Neural cell (in vitro differentiated cells): Measurements from ENCODE around the gene FNDC10. TPM values are rescaled to one million over a fixed set of nuclear protein-coding genes. Genes with fewer than 3 reads are reported as not detected.

Experiments
- H2AFZ ChIP-seq: fragments of 200-600, 300-800 bp; sonication (generic), shearing (Covaris generic); 2 replicates; pipeline ENCODE4 v1.6.0; 2014; ENCODE audit warnings: low read depth, mild to moderate bottlenecking, antibody characterized with exemption, low read length, moderate library complexity
- H3F3A ChIP-seq: fragments of 200-600 bp; shearing (Covaris generic); 2 replicates; pipeline ENCODE4 v1.6.1; 2016; ENCODE audit warnings: mild to moderate bottlenecking, moderate library complexity, mixed read lengths, antibody characterized with exemption, low read length; ENCODE audit not compliant: insufficient read depth, poor library complexity, severe bottlenecking
- H3K27ac ChIP-seq: fragments of 200-600, 300-800 bp; sonication (generic), shearing (Covaris generic); 2 replicates; pipeline ENCODE4 v1.5.1; 2014; ENCODE audit warnings: mild to moderate bottlenecking, low read length, moderate library complexity
- H3K27me3 ChIP-seq: fragments of 300-800, 200-600 bp; sonication (generic), shearing (Covaris generic); 2 replicates; pipeline ENCODE4 v1.6.0; 2014; ENCODE audit warnings: mild to moderate bottlenecking, low read depth, low read length, moderate library complexity; ENCODE audit not compliant: insufficient read depth
- H3K36me3 ChIP-seq: fragments of 300-800, 200-600 bp; sonication (generic), shearing (Covaris generic); 2 replicates; pipeline ENCODE4 v1.5.1; 2014; ENCODE audit warnings: mild to moderate bottlenecking, antibody characterized with exemption, low read length, moderate library complexity; ENCODE audit not compliant: insufficient read depth
- H3K4me2 ChIP-seq: fragments of 300-800, 200-600 bp; sonication (generic), shearing (Covaris generic); 2 replicates; pipeline ENCODE4 v1.6.0; 2014; ENCODE audit warnings: mild to moderate bottlenecking, low read length
- H3K4me3 ChIP-seq: fragments of 300-800, 200-600 bp; sonication (generic), shearing (Covaris generic); 2 replicates; pipeline ENCODE4 v1.5.1; 2014; ENCODE audit warnings: mild to moderate bottlenecking, low read length, moderate library complexity
- H3K79me2 ChIP-seq: fragments of 200-600 bp; shearing (Covaris generic); replicated peaks from 2 replicates; pipeline ENCODE4 v1.6.0; 2014; ENCODE audit warnings: mild to moderate bottlenecking, low read length, moderate library complexity; ENCODE audit not compliant: insufficient read depth
- H3K9ac ChIP-seq: fragments of 300-800, 200-600 bp; sonication (generic), shearing (Covaris generic); 2 replicates; pipeline ENCODE4 v1.6.1; 2016; ENCODE audit warnings: mild to moderate bottlenecking, low read length, mixed read lengths
- H3K9me2 ChIP-seq: fragments of 200-600 bp; shearing (Covaris generic); 2 replicates; pipeline ENCODE4 v1.6.1; 2016; ENCODE audit warnings: mild to moderate bottlenecking, low read length, mixed read lengths; ENCODE audit not compliant: insufficient read depth
- H3K9me3 ChIP-seq: fragments of 200-600, 300-800 bp; sonication (generic), shearing (Covaris generic); 2 replicates; pipeline ENCODE4 v1.6.1; 2016; ENCODE audit warnings: mild to moderate bottlenecking, mixed run types, low read length, moderate library complexity, mixed read lengths
- H4K20me1 ChIP-seq: fragments of 200-600 bp; shearing (Covaris generic); 2 replicates; pipeline ENCODE4 v1.6.1; 2016; ENCODE audit warnings: mild to moderate bottlenecking, mixed run types; ENCODE audit not compliant: insufficient read depth
- CTCF ChIP-seq: fragments of 450-650 bp; IDR thresholded peaks from 2 replicates; pipeline ENCODE4 v1.5.1; 2014; ENCODE audit warnings: antibody characterized with exemption, mild to moderate bottlenecking, moderate library complexity; ENCODE audit not compliant: poor library complexity, severe bottlenecking
- EP300 ChIP-seq: fragments of 450-650 bp; conservative IDR thresholded peaks from 2 replicates; pipeline ENCODE4 v1.6.1; 2014; ENCODE audit warnings: antibody characterized with exemption, mild to moderate bottlenecking, moderate library complexity; ENCODE audit not compliant: poor library complexity, severe bottlenecking
- EZH2 ChIP-seq: fragments of 200-600, 300-800 bp; shearing (Covaris generic), sonication (generic); IDR thresholded peaks from 2 replicates; pipeline ENCODE4 v1.6.1; 2014; ENCODE audit warnings: antibody characterized with exemption, low read length, borderline replicate concordance, mild to moderate bottlenecking; ENCODE audit not compliant: insufficient read depth, poor library complexity, severe bottlenecking
- MXI1 ChIP-seq: fragments of 450-650 bp; conservative IDR thresholded peaks from 2 replicates; pipeline ENCODE4 v1.6.1; 2014; ENCODE audit warnings: antibody characterized with exemption, mild to moderate bottlenecking; ENCODE audit not compliant: poor library complexity, severe bottlenecking
- POLR2AphosphoS5 ChIP-seq: IDR thresholded peaks from 2 replicates; pipeline ENCODE4 v1.6.1; 2012
- RAD21 ChIP-seq: fragments of 450-650 bp; conservative IDR thresholded peaks from 2 replicates; pipeline ENCODE4 v1.6.1; 2014; ENCODE audit warnings: antibody characterized with exemption, mild to moderate bottlenecking, moderate library complexity
- REST ChIP-seq: IDR thresholded peaks from 2 replicates; pipeline ENCODE4 v1.6.1; 2012; ENCODE audit warnings: borderline replicate concordance
- SMC3 ChIP-seq: fragments of 450-650 bp; conservative IDR thresholded peaks from 2 replicates; pipeline ENCODE4 v1.6.1; 2014; ENCODE audit warnings: antibody characterized with exemption, mild to moderate bottlenecking, moderate library complexity; ENCODE audit not compliant: poor library complexity
- TAF1 ChIP-seq: IDR thresholded peaks from 2 replicates; pipeline ENCODE4 v1.6.1; 2012; ENCODE audit warnings: low read depth
- polyA plus RNA-seq: library from polyadenylated mRNA; depleted of rRNA; stranded (reverse); fragments of >200 nt; gene quantifications from 2 replicates; pipeline ENCODE4 v1.2.3, GENCODE V29; 2014

Gene FNDC10
- polyA plus RNA-seq, 1 donor from 2014 or later = 4.5 TPM

GRCh38 chr1:1625824-1626206, 25.9 kb upstream of the FNDC10 start:
- Histone ChIP-seq H3K9me3 (no peaks in the 10 kb centered on the region), H3K27me3 (peaks cover 2% of the 10 kb centered on the region), H3K4me2 (no peak overlapping the region), H3K36me3 (peaks cover 3% of the 10 kb centered on the region), H3K9ac (no peak overlapping the region), H3K9me2 (no peaks in the 10 kb centered on the region), H3F3A (no peaks in the 10 kb centered on the region), H3K79me2 (no peaks in the 10 kb centered on the region), H2AFZ (no peak overlapping the region), H3K27ac (no peak overlapping the region), H4K20me1 (no peaks in the 10 kb centered on the region), H3K4me3 (no peak overlapping the region)
- no peak for TF ChIP-seq REST
- TF ChIP-seq EP300 = no peak
- TF ChIP-seq MXI1 = no peak

GRCh38 chr1:1625404-1625775, 25.5 kb upstream of the FNDC10 start:
- no peaks in the 10 kb centered on the region for H3K9me3 ChIP-seq
- no peak overlapping the region for H3K9ac ChIP-seq
- H3F3A ChIP-seq = no peaks in the 10 kb centered on the region
- H4K20me1 ChIP-seq = no peaks in the 10 kb centered on the region
- H3K27ac ChIP-seq = no peak overlapping the region
- H3K36me3 ChIP-seq = peaks cover 3% of the 10 kb centered on the region
- H3K27me3 ChIP-seq = no peaks in the 10 kb centered on the region
- H3K4me2 ChIP-seq = no peak overlapping the region
- no peak for TF ChIP-seq MXI1
- no peak for TF ChIP-seq REST
- TF ChIP-seq TAF1 = no peak
- no peak for TF ChIP-seq EP300
- TF ChIP-seq EZH2 = no peak
- TF ChIP-seq CTCF = no peak
- no peak for TF ChIP-seq RAD21
- TF ChIP-seq POLR2AphosphoS5 = no peak
- TF ChIP-seq SMC3 = no peak
- no peak overlapping the region for H3K4me3 ChIP-seq
- no peaks in the 10 kb centered on the region for H3K9me2 ChIP-seq
- no peak overlapping the region for H2AFZ ChIP-seq
- no peaks in the 10 kb centered on the region for H3K79me2 ChIP-seq
